ENCODE results near the gene UQCC2.

DNA sequence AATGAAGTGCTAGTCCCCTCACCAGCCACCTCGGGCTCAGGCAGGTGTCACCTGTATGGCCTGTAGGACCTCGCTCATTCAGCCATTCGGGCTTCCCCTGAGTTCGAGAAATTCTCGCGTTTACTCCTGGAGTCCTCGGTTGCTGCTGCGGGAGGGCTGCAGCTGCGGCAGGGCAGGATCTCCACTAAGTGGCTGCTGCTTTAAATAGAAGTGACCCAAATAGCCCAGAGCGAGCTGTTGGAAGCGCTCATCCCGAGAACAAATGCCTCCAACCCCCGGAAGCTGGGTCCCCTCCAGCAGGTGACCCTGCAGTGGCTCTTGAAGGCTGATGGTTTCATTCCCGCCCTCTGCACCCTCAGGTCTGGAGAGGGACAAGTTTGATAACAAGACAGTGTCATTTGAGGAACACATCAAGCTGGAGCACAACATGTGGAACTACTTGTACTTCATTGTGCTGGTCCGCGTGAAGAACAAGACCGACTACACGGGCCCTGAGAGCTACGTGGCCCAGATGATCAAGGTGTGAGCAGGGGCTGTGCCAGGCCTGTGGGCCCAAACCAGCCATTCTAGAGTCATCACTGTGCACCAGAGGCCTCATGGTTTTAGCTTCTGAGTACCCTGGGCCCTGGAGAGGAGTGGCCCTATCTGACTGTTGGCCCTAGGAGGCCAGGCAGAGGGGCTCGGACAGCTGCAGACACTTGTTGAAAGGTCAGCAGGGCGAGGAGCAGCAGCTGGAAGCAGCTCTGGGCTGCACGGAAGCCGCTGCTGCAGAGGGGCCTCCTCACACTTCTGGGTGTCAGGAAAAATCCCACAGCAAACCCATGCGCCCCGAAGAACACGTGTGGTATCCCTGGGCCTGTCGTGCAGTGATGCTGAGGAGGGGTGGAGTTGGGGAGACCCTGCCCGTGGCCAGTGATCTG lies 18.1 kb downstream of the UQCC2 start:
- no peak for TF ChIP-seq POLR2AphosphoS5 (IDR thresholded peaks at IDR 0.05; ENCODE audit: low read depth)
- TF ChIP-seq, protein P1, sequence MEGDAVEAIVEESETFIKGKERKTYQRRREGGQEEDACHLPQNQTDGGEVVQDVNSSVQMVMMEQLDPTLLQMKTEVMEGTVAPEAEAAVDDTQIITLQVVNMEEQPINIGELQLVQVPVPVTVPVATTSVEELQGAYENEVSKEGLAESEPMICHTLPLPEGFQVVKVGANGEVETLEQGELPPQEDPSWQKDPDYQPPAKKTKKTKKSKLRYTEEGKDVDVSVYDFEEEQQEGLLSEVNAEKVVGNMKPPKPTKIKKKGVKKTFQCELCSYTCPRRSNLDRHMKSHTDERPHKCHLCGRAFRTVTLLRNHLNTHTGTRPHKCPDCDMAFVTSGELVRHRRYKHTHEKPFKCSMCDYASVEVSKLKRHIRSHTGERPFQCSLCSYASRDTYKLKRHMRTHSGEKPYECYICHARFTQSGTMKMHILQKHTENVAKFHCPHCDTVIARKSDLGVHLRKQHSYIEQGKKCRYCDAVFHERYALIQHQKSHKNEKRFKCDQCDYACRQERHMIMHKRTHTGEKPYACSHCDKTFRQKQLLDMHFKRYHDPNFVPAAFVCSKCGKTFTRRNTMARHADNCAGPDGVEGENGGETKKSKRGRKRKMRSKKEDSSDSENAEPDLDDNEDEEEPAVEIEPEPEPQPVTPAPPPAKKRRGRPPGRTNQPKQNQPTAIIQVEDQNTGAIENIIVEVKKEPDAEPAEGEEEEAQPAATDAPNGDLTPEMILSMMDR (IDR thresholded peaks at IDR 0.05; ENCODE audit: insufficient read depth, low read length): no peak
- TF ChIP-seq SPI1 (IDR thresholded peaks at IDR 0.05; ENCODE audit: borderline replicate concordance, low read depth): no peak
- TF ChIP-seq GABPA (IDR thresholded peaks at IDR 0.05; ENCODE audit: low read depth): no peak
- TF ChIP-seq, protein P2, sequence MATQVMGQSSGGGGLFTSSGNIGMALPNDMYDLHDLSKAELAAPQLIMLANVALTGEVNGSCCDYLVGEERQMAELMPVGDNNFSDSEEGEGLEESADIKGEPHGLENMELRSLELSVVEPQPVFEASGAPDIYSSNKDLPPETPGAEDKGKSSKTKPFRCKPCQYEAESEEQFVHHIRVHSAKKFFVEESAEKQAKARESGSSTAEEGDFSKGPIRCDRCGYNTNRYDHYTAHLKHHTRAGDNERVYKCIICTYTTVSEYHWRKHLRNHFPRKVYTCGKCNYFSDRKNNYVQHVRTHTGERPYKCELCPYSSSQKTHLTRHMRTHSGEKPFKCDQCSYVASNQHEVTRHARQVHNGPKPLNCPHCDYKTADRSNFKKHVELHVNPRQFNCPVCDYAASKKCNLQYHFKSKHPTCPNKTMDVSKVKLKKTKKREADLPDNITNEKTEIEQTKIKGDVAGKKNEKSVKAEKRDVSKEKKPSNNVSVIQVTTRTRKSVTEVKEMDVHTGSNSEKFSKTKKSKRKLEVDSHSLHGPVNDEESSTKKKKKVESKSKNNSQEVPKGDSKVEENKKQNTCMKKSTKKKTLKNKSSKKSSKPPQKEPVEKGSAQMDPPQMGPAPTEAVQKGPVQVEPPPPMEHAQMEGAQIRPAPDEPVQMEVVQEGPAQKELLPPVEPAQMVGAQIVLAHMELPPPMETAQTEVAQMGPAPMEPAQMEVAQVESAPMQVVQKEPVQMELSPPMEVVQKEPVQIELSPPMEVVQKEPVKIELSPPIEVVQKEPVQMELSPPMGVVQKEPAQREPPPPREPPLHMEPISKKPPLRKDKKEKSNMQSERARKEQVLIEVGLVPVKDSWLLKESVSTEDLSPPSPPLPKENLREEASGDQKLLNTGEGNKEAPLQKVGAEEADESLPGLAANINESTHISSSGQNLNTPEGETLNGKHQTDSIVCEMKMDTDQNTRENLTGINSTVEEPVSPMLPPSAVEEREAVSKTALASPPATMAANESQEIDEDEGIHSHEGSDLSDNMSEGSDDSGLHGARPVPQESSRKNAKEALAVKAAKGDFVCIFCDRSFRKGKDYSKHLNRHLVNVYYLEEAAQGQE (IDR thresholded peaks at IDR 0.05; ENCODE audit: insufficient replicate concordance, low read depth): no peak

Data from HL-60 (cell line).